WTC11 (cell line): ENCODE results near the gene ARRB2. TPM values are rescaled to one million over a fixed set of nuclear protein-coding genes. Genes with fewer than 3 reads are reported as not detected.

Source experiments
- ATAC-seq: fragments of 200-7000 bp; cut with Tn5 transposase; 2 replicates; pipeline ENCODE4 v1.10.0; 2021; ENCODE audit warnings: mild to moderate bottlenecking, moderate library complexity
- CTCF ChIA-PET: fragments of 300-600 bp; sonication (Branson Sonifier 250); formaldehyde crosslinking; loops from one replicate; lab custom pipeline; 2021; ENCODE audit warnings: antibody characterized with exemption; lab: Charles Lee
- POLR2A ChIA-PET: fragments of 350-600 bp; sonication (Branson Sonifier 250); formaldehyde crosslinking; loops from one replicate; lab custom pipeline; 2021; ENCODE audit warnings: antibody characterized with exemption; lab: Charles Lee
- DNase-seq: peaks from one replicate; pipeline ENCODE4 v3.0.0; 2021; ENCODE audit warnings: low spot score
- H3K27ac Mint-ChIP-seq: 2 replicates; pipeline ENCODE4 v1.8.0; 2021; ENCODE audit warnings: mixed read lengths
- H3K27me3 Mint-ChIP-seq: 2 replicates; pipeline ENCODE4 v1.8.0; 2021; ENCODE audit warnings: low read depth, mild to moderate bottlenecking, moderate library complexity, mixed read lengths
- H3K36me3 Mint-ChIP-seq: 2 replicates; pipeline ENCODE4 v1.8.0; 2021; ENCODE audit warnings: mixed read lengths
- H3K4me1 Mint-ChIP-seq: 2 replicates; pipeline ENCODE4 v1.8.0; 2022; ENCODE audit warnings: mixed read lengths
- H3K4me3 Mint-ChIP-seq: 2 replicates; pipeline ENCODE4 v1.8.0; 2021; ENCODE audit warnings: mild to moderate bottlenecking, moderate library complexity, mixed read lengths
- H3K9me3 Mint-ChIP-seq: 2 replicates; pipeline ENCODE4 v1.8.0; 2021; ENCODE audit warnings: mixed read lengths
- ATF6 ChIP-seq: sonication (generic); formaldehyde crosslinking; IDR thresholded peaks from 2 replicates; pipeline ENCODE4 v1.8.1; 2023; ENCODE audit warnings: mild to moderate bottlenecking, missing genetic modification reagents
- CDX4 ChIP-seq: fragments of 250-450 bp; sonication (Bioruptor Pico); IDR thresholded peaks from 2 replicates; pipeline ENCODE4 v1.9.0; 2021; ENCODE audit warnings: moderate library complexity, mild to moderate bottlenecking, inconsistent platforms, borderline replicate concordance
- CREB1 ChIP-seq: sonication (generic); formaldehyde crosslinking; IDR thresholded peaks from 2 replicates; pipeline ENCODE4 v1.8.0; 2023; ENCODE audit warnings: mild to moderate bottlenecking, missing genetic modification reagents
- CREM ChIP-seq: sonication (generic); formaldehyde crosslinking; IDR thresholded peaks from 2 replicates; pipeline ENCODE4 v1.8.1; 2022; ENCODE audit warnings: mild to moderate bottlenecking, missing genetic modification reagents, moderate library complexity
- GRHL2 ChIP-seq: fragments of 250-450 bp; sonication (Bioruptor Pico); IDR thresholded peaks from 2 replicates; pipeline ENCODE4 v1.8.0; 2022; ENCODE audit warnings: mild to moderate bottlenecking, moderate library complexity; ENCODE audit not compliant: insufficient replicate concordance, severe bottlenecking
- HMGA2 ChIP-seq: fragments of 250-450 bp; sonication (Bioruptor Pico); IDR thresholded peaks from 2 replicates; pipeline ENCODE4 v1.4.0; 2021; ENCODE audit warnings: mild to moderate bottlenecking, moderate library complexity
- JAZF1 ChIP-seq: fragments of 250-450 bp; sonication (Bioruptor Pico); IDR thresholded peaks from 2 replicates; pipeline ENCODE4 v1.9.0; 2021; ENCODE audit warnings: moderate library complexity, mild to moderate bottlenecking, inconsistent platforms
- NFATC4 ChIP-seq: fragments of 250-450 bp; sonication (Bioruptor Pico); IDR thresholded peaks from 2 replicates; pipeline ENCODE4 v1.9.0; 2021; ENCODE audit warnings: mild to moderate bottlenecking
- OVOL2 ChIP-seq: fragments of 250-450 bp; sonication (Bioruptor Pico); IDR thresholded peaks from 2 replicates; pipeline ENCODE4 v1.9.0; 2021; ENCODE audit warnings: mild to moderate bottlenecking, borderline replicate concordance
- RELA ChIP-seq: sonication (generic); formaldehyde crosslinking; IDR thresholded peaks from 2 replicates; pipeline ENCODE4 v1.8.1; 2022; ENCODE audit warnings: missing genetic modification reagents, mild to moderate bottlenecking, borderline replicate concordance
- STAT6 ChIP-seq: sonication (generic); formaldehyde crosslinking; conservative IDR thresholded peaks from 2 replicates; pipeline ENCODE4 v1.8.1; 2023; ENCODE audit warnings: mild to moderate bottlenecking, low read depth, missing genetic modification reagents, moderate library complexity
- TP53 ChIP-seq: sonication (generic); formaldehyde crosslinking; IDR thresholded peaks from 2 replicates; pipeline ENCODE4 v1.8.1; 2023; ENCODE audit warnings: mild to moderate bottlenecking, missing genetic modification reagents
- USF2 ChIP-seq: sonication (generic); formaldehyde crosslinking; IDR thresholded peaks from 2 replicates; pipeline ENCODE4 v1.8.1; 2023; ENCODE audit warnings: mild to moderate bottlenecking, missing genetic modification reagents, moderate library complexity
- ZBTB21 ChIP-seq: sonication (generic); formaldehyde crosslinking; IDR thresholded peaks from 2 replicates; pipeline ENCODE4 v1.8.1; 2023; ENCODE audit warnings: mild to moderate bottlenecking, missing genetic modification reagents, borderline replicate concordance
- ZNF138 ChIP-seq: sonication (generic); formaldehyde crosslinking; conservative IDR thresholded peaks from 2 replicates; pipeline ENCODE4 v1.8.1; 2022; ENCODE audit warnings: mild to moderate bottlenecking, moderate library complexity, missing genetic modification reagents
- ZNF512 ChIP-seq: sonication (generic); formaldehyde crosslinking; IDR thresholded peaks from 2 replicates; pipeline ENCODE4 v1.8.1; 2022; ENCODE audit warnings: missing genetic modification reagents, borderline replicate concordance
- total RNA-seq: library from RNA; stranded (reverse); gene quantifications from 3 replicates; pipeline ENCODE4 v1.2.3, GENCODE V29; 2021

Gene ARRB2
- total RNA-seq, 1 experiment from 2014 or later = 87.8 TPM

- no peak for TF ChIP-seq JAZF1 (CRISPR knock-in tag)
- no peak for TF ChIP-seq GRHL2 (CRISPR knock-in tag)
- no peak for TF ChIP-seq TP53
- TF ChIP-seq ZNF138 (CRISPR knock-in tag) = no peak
- no peak for TF ChIP-seq CREB1 (CRISPR knock-in tag)
- TF ChIP-seq ATF6 (CRISPR knock-in tag) = no peak
- no peak for TF ChIP-seq USF2 (CRISPR knock-in tag)
- no peak for TF ChIP-seq ZNF512 (CRISPR knock-in tag)
- TF ChIP-seq, all 79 proteins: peak for 0
Observed at GRCh38 chr17:4743216-4743615, 32.8 kb downstream of the ARRB2 start (continued).

- ATAC-seq (no peak), DNase-seq (no peak)
- Mint-ChIP-seq H3K4me3 (no peak overlapping the region), H3K36me3 (no peaks in the 10 kb centered on the region), H3K27ac (no peak overlapping the region), H3K9me3 (no peaks in the 10 kb centered on the region), H3K4me1 (peaks cover 27% of the 10 kb centered on the region), H3K27me3 (peaks cover 54% of the 10 kb centered on the region)
- ChIA-PET POLR2A (no interaction called here), CTCF (interaction anchor here (0.6 to 1.9 kb wide), 6 partner anchors 12 to 156 kb away, joined by 3 to 5 read pairs (median 4); partner anchors contain the start of genes ARRB2, GLTPD2, MED11 and VMO1)
- TF ChIP-seq NFATC4 (CRISPR knock-in tag) (no peak), TP53 (no peak), CDX4 (CRISPR knock-in tag) (no peak), OVOL2 (CRISPR knock-in tag) (no peak), HMGA2 (CRISPR knock-in tag) (no peak), ZBTB21 (CRISPR knock-in tag) (no peak), STAT6 (CRISPR knock-in tag) (no peak), CREM (CRISPR knock-in tag) (no peak), RELA (CRISPR knock-in tag) (no peak)
Observed at GRCh38 chr17:4743898-4744297, 33.5 kb downstream of the ARRB2 start.
